Bronchial epithelial cell (primary cell): Measurements from ENCODE around the gene TAF1C. TPM values are rescaled to one million over a fixed set of nuclear protein-coding genes. Genes with fewer than 3 reads are reported as not detected.

Experiments
- DNase-seq: peaks from one replicate; pipeline ENCODE4 v3.0.0-alpha.2; 2010; ENCODE audit warnings: low read depth
- FAIRE-seq: peaks from 2 replicates; lab custom pipeline; 2011; peaks lifted over from hg19 to GRCh38; lab: Jason Lieb, UNC
- H3K27me3 ChIP-seq: 2 replicates; pipeline ENCODE4 v1.5.1; 2011; ENCODE audit warnings: low read length; ENCODE audit not compliant: control insufficient read depth, insufficient read depth
- H3K36me3 ChIP-seq: 2 replicates; pipeline ENCODE4 v1.5.1; 2011; ENCODE audit warnings: low read length; ENCODE audit not compliant: control insufficient read depth, insufficient read depth
- H3K4me3 ChIP-seq: 2 replicates; pipeline ENCODE4 v1.5.1; 2011; ENCODE audit warnings: mild to moderate bottlenecking, low read depth, low read length, control low read depth
- total RNA-seq: library from RNA; depleted of rRNA; stranded (reverse); fragments of >200 nt; gene quantifications from 2 replicates; pipeline ENCODE4 v1.2.1, GENCODE V29; 2014
- TF ChIP-seq, protein P1 (sequence below): IDR thresholded peaks from 2 replicates; pipeline ENCODE4 v1.5.1; 2011; ENCODE audit warnings: mild to moderate bottlenecking, moderate library complexity, low read length, control low read depth, inconsistent platforms; ENCODE audit not compliant: insufficient read depth, severe bottlenecking

The TAF1C gene
- total RNA-seq, 1 donor from 2014 or later = 7.9 TPM

- FAIRE-seq (no peak), DNase-seq (no peak)
- H3K4me3 ChIP-seq = no peak overlapping the region
- H3K27me3 ChIP-seq = peaks cover 3% of the 10 kb centered on the region
- H3K36me3 ChIP-seq = no peaks in the 10 kb centered on the region
- TF ChIP-seq, protein P1, sequence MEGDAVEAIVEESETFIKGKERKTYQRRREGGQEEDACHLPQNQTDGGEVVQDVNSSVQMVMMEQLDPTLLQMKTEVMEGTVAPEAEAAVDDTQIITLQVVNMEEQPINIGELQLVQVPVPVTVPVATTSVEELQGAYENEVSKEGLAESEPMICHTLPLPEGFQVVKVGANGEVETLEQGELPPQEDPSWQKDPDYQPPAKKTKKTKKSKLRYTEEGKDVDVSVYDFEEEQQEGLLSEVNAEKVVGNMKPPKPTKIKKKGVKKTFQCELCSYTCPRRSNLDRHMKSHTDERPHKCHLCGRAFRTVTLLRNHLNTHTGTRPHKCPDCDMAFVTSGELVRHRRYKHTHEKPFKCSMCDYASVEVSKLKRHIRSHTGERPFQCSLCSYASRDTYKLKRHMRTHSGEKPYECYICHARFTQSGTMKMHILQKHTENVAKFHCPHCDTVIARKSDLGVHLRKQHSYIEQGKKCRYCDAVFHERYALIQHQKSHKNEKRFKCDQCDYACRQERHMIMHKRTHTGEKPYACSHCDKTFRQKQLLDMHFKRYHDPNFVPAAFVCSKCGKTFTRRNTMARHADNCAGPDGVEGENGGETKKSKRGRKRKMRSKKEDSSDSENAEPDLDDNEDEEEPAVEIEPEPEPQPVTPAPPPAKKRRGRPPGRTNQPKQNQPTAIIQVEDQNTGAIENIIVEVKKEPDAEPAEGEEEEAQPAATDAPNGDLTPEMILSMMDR = no peak
Measured at GRCh38 chr16:84155771-84156170, 31.1 kb downstream of the TAF1C start.

- H3K27me3 ChIP-seq = peaks cover 3% of the 10 kb centered on the region
- FAIRE-seq = no peak
- no peak overlapping the region for H3K4me3 ChIP-seq
- H3K36me3 ChIP-seq = no peaks in the 10 kb centered on the region
- TF ChIP-seq, protein P1 = no peak
- no peak for DNase-seq
Measured at GRCh38 chr16:84155226-84155625, 31.6 kb downstream of the TAF1C start.

GRCh38 chr16:84153660-84154214, 33.1 kb downstream of the TAF1C start:
- no peak for FAIRE-seq
- H3K4me3 ChIP-seq = no peak overlapping the region
- DNase-seq = no peak

DNA sequence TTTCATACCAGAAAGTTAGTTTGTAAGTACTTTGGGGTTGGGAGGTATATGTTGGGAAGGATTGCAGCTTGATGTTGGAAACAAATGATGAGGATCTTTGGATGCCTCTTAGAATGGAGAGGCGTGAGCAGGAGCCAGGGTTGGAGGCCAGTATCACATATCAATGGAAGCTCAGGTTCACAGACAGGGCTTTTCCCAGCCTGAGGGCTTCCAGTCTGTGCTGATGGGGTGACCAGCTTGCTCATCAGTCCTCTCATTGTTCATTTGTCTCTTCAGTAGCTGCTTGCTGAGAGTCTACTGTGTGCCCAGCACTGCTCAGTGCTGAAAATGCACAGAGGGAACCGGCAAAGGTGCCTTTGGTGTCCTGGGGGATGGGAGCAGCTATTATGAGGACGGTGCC, 35.9 kb downstream of the TAF1C start:
- DNase-seq = no peak
- Histone ChIP-seq H3K4me3 (no peak overlapping the region), H3K27me3 (no peaks in the 10 kb centered on the region), H3K36me3 (no peaks in the 10 kb centered on the region)
- no peak for FAIRE-seq
- TF ChIP-seq, protein P1 = no peak

More at GRCh38 chr16:84153660-84154214, 33.1 kb downstream of the TAF1C start:
- H3K27me3 ChIP-seq = peaks cover 2% of the 10 kb centered on the region
- TF ChIP-seq, protein P1 = no peak
- no peaks in the 10 kb centered on the region for H3K36me3 ChIP-seq

DNA sequence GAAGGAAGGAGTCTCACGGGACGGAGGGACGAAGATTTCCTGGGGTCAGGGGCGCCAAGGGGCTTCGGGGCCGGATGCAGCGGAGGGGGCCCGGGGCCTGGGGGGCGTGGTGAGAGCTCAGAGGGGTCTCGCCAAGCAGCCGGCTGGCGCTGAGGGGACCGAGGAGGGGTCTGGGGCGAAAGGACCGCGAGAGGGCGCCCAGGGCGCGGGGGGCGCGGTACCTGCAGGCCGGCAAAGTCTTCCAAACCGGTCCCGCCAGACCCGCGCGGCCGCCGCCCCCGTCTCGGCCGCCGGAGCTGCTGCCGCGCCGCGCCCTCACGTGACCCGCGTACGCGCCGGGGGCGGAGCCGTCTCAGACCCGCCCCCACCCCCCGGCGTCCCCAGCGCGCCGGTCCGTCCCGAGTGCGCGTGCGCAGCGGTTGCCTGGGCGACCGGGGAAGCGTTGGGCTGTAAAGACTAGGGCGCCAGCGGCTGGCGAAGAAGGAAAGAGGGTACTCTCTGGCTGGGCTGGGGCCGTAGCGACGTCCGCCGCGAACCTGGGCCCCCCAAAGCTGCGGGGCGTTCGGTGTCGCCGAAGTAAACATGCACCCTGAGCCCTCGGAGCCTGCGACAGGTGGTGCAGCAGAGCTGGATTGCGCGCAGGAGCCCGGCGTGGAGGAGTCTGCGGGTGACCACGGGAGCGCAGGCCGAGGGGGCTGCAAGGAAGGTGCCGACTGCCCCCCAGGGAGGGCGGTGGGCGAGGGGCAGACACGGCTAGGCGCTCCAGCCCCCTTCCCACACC, 41.8 kb downstream of the TAF1C start, which contains the start of the genes DNAAF1 and HSDL1:
Gene DNAAF1, plus strand, starts transcription at position 450 of the 781 bp plus-strand sequence. Its CDS starts 133 bp downstream, at position 583.
Gene HSDL1, minus strand, starts transcription at position 319 of the 781 bp plus-strand sequence. CDS start 13,856 bp downstream, outside the sequence.
- TF ChIP-seq, protein P1 = peak; percentile 31
- DNase-seq (peak; percentile 55), FAIRE-seq (no peak)
- Histone ChIP-seq H3K36me3 (no peaks in the 10 kb centered on the region), H3K4me3 (peak within 1 kb of the TSS; percentile 86), H3K27me3 (no peaks in the 10 kb centered on the region)
